ENCODE measurements around the gene TXNRD1.

TXNRD1 gene

GRCh38 chr12:104310751-104311633 is 95.4 kb downstream of the TXNRD1 start:
- TF ChIP-seq SIN3A (IDR thresholded peaks at IDR 0.05; ENCODE audit: borderline replicate concordance, insufficient read depth, low read length) = no peak
- no peak for TF ChIP-seq POLR2AphosphoS5 (IDR thresholded peaks at IDR 0.05; ENCODE audit: low read depth, low read length)
- TF ChIP-seq, protein P1, sequence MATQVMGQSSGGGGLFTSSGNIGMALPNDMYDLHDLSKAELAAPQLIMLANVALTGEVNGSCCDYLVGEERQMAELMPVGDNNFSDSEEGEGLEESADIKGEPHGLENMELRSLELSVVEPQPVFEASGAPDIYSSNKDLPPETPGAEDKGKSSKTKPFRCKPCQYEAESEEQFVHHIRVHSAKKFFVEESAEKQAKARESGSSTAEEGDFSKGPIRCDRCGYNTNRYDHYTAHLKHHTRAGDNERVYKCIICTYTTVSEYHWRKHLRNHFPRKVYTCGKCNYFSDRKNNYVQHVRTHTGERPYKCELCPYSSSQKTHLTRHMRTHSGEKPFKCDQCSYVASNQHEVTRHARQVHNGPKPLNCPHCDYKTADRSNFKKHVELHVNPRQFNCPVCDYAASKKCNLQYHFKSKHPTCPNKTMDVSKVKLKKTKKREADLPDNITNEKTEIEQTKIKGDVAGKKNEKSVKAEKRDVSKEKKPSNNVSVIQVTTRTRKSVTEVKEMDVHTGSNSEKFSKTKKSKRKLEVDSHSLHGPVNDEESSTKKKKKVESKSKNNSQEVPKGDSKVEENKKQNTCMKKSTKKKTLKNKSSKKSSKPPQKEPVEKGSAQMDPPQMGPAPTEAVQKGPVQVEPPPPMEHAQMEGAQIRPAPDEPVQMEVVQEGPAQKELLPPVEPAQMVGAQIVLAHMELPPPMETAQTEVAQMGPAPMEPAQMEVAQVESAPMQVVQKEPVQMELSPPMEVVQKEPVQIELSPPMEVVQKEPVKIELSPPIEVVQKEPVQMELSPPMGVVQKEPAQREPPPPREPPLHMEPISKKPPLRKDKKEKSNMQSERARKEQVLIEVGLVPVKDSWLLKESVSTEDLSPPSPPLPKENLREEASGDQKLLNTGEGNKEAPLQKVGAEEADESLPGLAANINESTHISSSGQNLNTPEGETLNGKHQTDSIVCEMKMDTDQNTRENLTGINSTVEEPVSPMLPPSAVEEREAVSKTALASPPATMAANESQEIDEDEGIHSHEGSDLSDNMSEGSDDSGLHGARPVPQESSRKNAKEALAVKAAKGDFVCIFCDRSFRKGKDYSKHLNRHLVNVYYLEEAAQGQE (IDR thresholded peaks at IDR 0.05; ENCODE audit: insufficient read depth in 1 of 2, low read depth in 2 of 2, low read length in 2 of 2) = no peak
- TF ChIP-seq TAF1 (IDR thresholded peaks at IDR 0.05; ENCODE audit: borderline replicate concordance, insufficient read depth, low read length) = no peak
- no peak for TF ChIP-seq FOXP2 (optimal IDR thresholded peaks at IDR 0.05; ENCODE audit: borderline replicate concordance, extremely low read depth, extremely low read length, insufficient read depth)

- TF ChIP-seq TAF1 (IDR thresholded peaks at IDR 0.05; ENCODE audit: borderline replicate concordance, insufficient read depth, low read length) (no peak), POLR2AphosphoS5 (IDR thresholded peaks at IDR 0.05; ENCODE audit: low read depth, low read length) (no peak), FOXP2 (optimal IDR thresholded peaks at IDR 0.05; ENCODE audit: borderline replicate concordance, extremely low read depth, extremely low read length, insufficient read depth) (no peak), SIN3A (IDR thresholded peaks at IDR 0.05; ENCODE audit: borderline replicate concordance, insufficient read depth, low read length) (no peak)
- TF ChIP-seq, protein P1 (IDR thresholded peaks at IDR 0.05; ENCODE audit: insufficient read depth in 1 of 2, low read depth in 2 of 2, low read length in 2 of 2) = no peak
These were observed 96.6 kb downstream of the TXNRD1 start for GRCh38 chr12:104312202-104312601.

DNA sequence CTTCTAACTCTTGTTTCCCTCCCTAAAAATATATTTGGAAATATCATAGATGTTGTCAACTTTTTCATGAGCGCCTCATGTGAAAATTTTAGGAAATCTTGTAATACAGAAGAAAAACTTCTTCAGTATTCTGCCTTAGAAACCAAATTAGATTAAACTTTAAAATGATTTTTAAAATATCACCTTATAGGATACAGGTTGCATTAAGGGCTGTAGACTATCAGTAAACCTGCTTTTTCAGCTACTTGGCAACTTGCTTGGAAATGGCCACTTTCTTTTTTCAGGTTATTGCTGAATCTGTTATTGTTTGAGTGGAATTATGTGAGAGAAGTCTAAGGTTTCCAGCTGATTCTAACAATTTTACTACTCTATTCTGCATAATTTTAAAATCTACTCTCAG is 97.1 kb downstream of the TXNRD1 start:
- TF ChIP-seq POLR2AphosphoS5 (IDR thresholded peaks at IDR 0.05; ENCODE audit: low read depth, low read length) (no peak), TAF1 (IDR thresholded peaks at IDR 0.05; ENCODE audit: borderline replicate concordance, insufficient read depth, low read length) (no peak), SIN3A (IDR thresholded peaks at IDR 0.05; ENCODE audit: borderline replicate concordance, insufficient read depth, low read length) (no peak), FOXP2 (optimal IDR thresholded peaks at IDR 0.05; ENCODE audit: borderline replicate concordance, extremely low read depth, extremely low read length, insufficient read depth) (no peak)
- TF ChIP-seq, protein P1 (IDR thresholded peaks at IDR 0.05; ENCODE audit: insufficient read depth in 1 of 2, low read depth in 2 of 2, low read length in 2 of 2) = no peak

GRCh38 chr12:104313568-104314241 is 98.1 kb downstream of the TXNRD1 start:
- TF ChIP-seq TAF1 (IDR thresholded peaks at IDR 0.05; ENCODE audit: borderline replicate concordance, insufficient read depth, low read length) = no peak
- no peak for TF ChIP-seq POLR2AphosphoS5 (IDR thresholded peaks at IDR 0.05; ENCODE audit: low read depth, low read length)
- TF ChIP-seq, protein P1 (IDR thresholded peaks at IDR 0.05; ENCODE audit: insufficient read depth in 1 of 2, low read depth in 2 of 2, low read length in 2 of 2) = no peak

Data from PFSK-1 (cell line).